HepG2 (cell line): ENCODE measurements around the gene MARS1.

ENCODE experiments used
- CHD2 ChIP-seq: IDR thresholded peaks from 2 replicates; pipeline ENCODE4 v1.6.1; 2011; ENCODE audit warnings: low read depth, low read length, improper control_type of control experiment
- KDM3A ChIP-seq: IDR thresholded peaks from 2 replicates; pipeline ENCODE4 v1.6.1; 2018; ENCODE audit warnings: low read depth, missing compliant biosample characterization
- PITX1 ChIP-seq: sonication (generic); formaldehyde crosslinking; IDR thresholded peaks from 2 replicates; pipeline ENCODE4 v1.5.1; 2020; ENCODE audit warnings: mild to moderate bottlenecking, missing genetic modification reagents
- SMAD3 ChIP-seq: sonication (generic); formaldehyde crosslinking; IDR thresholded peaks from 2 replicates; pipeline ENCODE4 v1.4.0; 2020; ENCODE audit warnings: missing genetic modification reagents
- SNRNP70 ChIP-seq: fragments of 200-400 bp; formaldehyde crosslinking; IDR thresholded peaks from 2 replicates; pipeline ENCODE4 v1.6.1; 2017; ENCODE audit warnings: mild to moderate bottlenecking, low read depth, low read length, moderate library complexity
- TOPORS ChIP-seq: sonication (generic); formaldehyde crosslinking; IDR thresholded peaks from 2 replicates; pipeline ENCODE4 v1.8.0; 2023; ENCODE audit warnings: mild to moderate bottlenecking, missing genetic modification reagents
- ZFP1 ChIP-seq: IDR thresholded peaks from 2 replicates; pipeline ENCODE4 v1.6.1; 2016

GRCh38 chr12:57533108-57533507 lies 45.2 kb downstream of the MARS1 start:
- TF ChIP-seq ZFP1 (CRISPR knock-in tag) (no peak), CHD2 (no peak), KDM3A (CRISPR knock-in tag) (no peak), TOPORS (CRISPR knock-in tag) (no peak), SMAD3 (no peak), PITX1 (no peak), SNRNP70 (no peak)
